ENCODE results near the gene CEP68.

DNA sequence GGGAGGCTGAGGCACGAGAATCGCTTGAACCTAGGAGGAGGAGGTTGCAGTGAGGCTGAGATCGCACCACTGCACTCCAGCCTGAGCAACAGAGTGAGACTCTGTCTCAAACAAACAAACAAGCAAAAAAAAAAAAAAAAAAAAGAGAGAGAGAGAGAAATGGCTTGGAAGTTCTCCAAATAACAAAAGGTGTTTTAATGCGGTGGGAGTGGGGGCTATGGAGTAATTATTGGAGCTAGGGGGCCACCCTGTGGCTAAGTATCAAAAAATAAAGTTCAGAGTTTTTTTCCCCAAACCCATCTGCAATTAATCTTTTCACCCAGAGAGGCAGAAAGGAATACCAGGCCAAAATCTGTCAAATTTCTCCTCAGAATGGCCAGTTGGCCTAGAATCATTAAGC, 23.0 kb upstream of the CEP68 start:
- no peak for TF ChIP-seq GATA2 (IDR thresholded peaks at IDR 0.05; ENCODE audit: low read depth, low read length)
- no peak for TF ChIP-seq GATA3 (IDR thresholded peaks at IDR 0.05; ENCODE audit: low read depth, low read length)
